ENCODE results near the gene ZFYVE28.

ZFYVE28 gene

DNA sequence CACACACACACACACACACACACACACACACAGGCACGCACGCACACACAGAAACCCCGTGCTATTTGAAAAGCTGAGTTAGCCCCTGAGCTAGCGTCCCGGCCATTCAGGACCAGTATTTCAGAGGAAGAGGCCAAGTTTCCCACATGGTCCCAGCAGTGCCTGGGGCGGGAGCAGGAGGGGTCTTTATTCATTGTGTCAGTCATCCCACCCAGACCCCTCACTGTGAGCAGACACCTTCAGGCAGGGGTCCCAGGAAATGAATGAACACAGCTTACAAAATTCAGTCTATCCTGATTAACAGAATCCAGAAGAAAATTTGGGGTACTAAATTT is 58.1 kb downstream of the ZFYVE28 start:
- TF ChIP-seq, protein P1, sequence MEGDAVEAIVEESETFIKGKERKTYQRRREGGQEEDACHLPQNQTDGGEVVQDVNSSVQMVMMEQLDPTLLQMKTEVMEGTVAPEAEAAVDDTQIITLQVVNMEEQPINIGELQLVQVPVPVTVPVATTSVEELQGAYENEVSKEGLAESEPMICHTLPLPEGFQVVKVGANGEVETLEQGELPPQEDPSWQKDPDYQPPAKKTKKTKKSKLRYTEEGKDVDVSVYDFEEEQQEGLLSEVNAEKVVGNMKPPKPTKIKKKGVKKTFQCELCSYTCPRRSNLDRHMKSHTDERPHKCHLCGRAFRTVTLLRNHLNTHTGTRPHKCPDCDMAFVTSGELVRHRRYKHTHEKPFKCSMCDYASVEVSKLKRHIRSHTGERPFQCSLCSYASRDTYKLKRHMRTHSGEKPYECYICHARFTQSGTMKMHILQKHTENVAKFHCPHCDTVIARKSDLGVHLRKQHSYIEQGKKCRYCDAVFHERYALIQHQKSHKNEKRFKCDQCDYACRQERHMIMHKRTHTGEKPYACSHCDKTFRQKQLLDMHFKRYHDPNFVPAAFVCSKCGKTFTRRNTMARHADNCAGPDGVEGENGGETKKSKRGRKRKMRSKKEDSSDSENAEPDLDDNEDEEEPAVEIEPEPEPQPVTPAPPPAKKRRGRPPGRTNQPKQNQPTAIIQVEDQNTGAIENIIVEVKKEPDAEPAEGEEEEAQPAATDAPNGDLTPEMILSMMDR (IDR thresholded peaks at IDR 0.05; ENCODE audit: insufficient read depth, low read length, missing control alignments): no peak
- no peak overlapping the region for H3K4me3 ChIP-seq (ENCODE audit: low read depth, low read length)
- CTCF ChIA-PET: interaction anchor here (1.2 to 1.3 kb wide), 2 partner anchors 10 to 14 kb away, joined by 3 read pairs; no protein-coding TSS in a partner anchor
- DNase-seq (ENCODE audit: low read depth, low spot score): no peak
- POLR2A ChIA-PET: no interaction called here

DNA sequence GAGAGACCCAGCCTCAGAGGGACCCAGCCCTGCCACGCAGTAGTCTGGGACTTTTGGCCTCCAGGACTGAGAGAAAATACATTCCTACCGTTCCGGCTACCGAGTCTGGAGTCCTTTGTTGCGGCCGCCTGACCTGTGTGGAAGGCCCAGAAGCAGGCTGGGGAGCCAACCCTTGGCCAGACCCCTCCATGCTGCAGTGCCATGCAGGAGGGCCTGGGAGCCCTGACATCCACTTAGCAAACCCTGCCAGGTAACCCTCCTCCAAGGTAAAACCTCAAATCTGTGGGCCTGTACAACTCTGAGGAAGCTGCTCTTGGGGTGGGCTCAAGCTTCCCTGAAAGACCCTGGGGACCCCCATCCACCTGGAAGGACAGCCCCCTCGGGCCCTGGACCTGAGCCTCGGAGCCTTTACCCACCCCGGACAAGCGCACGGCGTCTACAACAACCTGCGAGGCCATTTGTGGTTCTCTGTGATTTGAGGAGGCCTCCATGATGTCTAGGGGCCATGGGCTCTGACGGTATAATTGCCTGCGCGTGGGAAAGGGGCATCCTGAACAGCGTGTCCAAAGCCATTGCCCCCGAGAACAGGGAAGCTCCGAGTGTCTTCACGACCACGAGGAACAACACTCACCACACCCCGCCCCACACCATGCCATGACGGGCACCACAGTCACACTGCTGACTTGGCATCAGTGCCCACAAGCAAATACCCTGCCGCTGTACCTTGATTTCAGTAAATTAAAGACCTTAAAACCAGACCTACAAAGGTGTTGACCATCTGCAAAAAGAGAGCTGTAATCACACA is 58.7 kb downstream of the ZFYVE28 start:
- DNase-seq (ENCODE audit: low read depth, low spot score): no peak
- TF ChIP-seq, protein P1 (IDR thresholded peaks at IDR 0.05; ENCODE audit: insufficient read depth, low read length, missing control alignments): no peak
- ChIA-PET CTCF (interaction anchor here (1.2 to 1.3 kb wide), 2 partner anchors 9 to 15 kb away, joined by 3 read pairs; no protein-coding TSS in a partner anchor), POLR2A (no interaction called here)
- H3K4me3 ChIP-seq (ENCODE audit: low read depth, low read length): no peak overlapping the region

DNA sequence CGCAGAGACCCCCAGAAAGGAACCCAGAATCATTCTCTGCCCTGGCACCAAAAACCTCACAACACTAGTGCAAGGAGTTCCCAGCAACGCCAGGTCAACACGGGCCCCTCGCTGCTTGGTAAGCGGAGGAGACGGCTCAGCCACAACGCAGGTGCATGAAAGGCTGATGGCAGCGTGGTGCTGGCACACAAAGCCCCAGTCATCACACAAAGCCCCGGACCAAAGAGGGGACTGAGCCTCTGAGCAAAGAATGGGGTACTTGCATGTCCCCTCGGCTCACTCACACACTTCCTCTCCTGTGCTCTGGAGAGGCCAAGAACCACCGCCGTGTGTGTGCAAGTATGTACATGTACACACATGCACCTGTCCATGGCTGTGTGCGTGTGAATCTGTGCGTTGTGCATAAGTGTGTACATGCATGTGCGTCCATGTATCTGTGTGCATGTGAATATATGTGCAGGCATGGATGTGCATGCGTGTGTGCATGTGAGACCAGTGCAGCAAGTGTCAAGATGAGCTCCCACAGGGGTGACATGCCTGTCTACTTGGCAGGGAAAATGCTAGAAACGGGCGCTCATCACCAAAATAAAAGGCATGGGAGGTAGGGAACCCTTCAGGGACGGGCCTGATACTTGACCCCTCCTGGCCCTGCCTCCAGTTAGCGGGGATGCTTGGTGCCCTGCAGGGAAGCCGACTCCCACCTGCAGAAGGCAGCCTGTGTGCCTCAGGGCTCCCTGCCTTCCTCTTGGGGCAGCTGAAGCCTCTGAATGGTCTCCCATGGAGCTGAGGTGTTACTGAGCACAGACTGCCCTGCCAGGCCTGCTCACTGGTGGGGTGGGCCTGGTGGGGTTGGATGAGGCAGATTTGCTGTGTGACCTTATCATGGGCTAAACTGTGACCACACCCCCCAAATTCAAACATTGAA is 60.4 kb downstream of the ZFYVE28 start:
- CTCF ChIA-PET: no interaction called here
- no peak for DNase-seq (ENCODE audit: low read depth, low spot score)
- no peak overlapping the region for H3K4me3 ChIP-seq (ENCODE audit: low read depth, low read length)
- TF ChIP-seq, protein P1 (IDR thresholded peaks at IDR 0.05; ENCODE audit: insufficient read depth, low read length, missing control alignments): no peak
- POLR2A ChIA-PET: interaction anchor here (0.9 kb wide), 1 partner anchor 91 kb away, joined by 3 read pairs; no protein-coding TSS in a partner anchor

DNA sequence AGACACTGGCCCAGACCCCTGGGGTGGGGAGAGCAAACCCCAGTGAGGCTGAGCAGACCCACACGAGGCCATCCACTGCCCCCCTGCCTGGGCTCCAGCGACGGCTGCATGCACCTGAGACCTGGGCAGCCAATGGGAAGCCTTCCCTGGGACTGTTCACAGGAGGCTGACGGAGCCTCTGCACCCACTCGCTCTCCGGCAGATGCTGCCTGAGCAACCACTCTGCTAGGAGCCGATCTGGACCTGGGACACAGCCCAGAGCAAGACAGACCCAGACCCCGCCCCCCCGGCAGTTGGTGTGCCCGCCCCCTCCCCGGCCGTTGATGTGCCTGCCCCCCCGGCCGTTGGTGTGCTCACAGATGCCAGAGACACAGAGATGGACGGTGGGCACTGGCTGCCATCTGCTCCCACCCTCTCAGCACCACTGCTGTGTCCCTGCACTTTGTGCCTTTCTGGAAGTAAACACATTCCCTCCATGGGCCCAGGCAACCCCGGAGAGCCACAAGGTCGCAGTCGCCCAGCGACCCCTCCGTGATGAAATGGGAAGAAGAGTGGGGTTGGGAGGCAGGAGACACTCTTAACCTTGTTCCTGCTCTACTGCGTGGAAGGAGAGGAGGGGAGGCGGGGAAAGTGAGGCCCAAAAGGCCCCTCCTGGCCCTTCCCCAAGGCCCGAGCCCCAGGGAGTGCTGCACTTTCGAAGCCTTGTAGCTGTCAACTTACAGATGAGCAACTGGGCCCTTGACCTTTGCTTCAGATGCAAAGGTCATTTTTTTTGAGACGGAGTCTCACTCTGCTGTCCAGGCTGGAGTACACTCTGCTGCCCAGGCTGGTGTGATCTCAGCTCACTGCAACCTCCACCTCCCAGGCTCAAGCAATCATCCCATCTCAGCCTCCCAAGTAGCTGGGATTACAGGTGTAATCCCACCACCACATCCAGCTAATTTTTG is 62.0 kb downstream of the ZFYVE28 start:
- POLR2A ChIA-PET: no interaction called here

DNA sequence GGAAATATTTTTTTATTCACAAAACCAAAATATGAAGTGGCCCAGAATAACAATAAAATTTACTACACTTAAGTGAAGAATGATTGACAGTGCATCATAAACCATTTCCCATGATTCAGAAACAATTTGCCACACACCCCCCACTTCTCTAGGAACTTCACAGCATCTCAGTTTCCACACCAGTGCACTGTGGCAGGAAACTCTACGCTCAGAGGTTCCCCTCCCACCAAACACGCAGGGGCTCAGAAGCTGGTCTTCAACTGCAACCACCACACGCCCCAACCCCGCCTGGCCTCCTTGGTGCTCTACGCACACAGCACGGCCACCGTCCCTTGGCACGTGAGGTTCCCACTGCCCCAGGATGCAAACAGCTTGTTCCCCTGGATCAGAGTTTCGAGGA is 63.7 kb downstream of the ZFYVE28 start:
- H3K4me3 ChIP-seq (ENCODE audit: low read depth, low read length): no peak overlapping the region
- no peak for DNase-seq (ENCODE audit: low read depth, low spot score)
- ChIA-PET POLR2A (no interaction called here), CTCF (interaction anchor here (2.8 kb wide), 1 partner anchor 135 kb away, joined by 23 read pairs; no protein-coding TSS in a partner anchor)
- TF ChIP-seq, protein P1 (IDR thresholded peaks at IDR 0.05; ENCODE audit: insufficient read depth, low read length, missing control alignments): no peak

More for the DNA sequence above, 62.0 kb downstream of the ZFYVE28 start:
- CTCF ChIA-PET: interaction anchor here (1.1 kb wide), 1 partner anchor 11 kb away, joined by 3 read pairs; no protein-coding TSS in a partner anchor
- DNase-seq (ENCODE audit: low read depth, low spot score): no peak
- no peak overlapping the region for H3K4me3 ChIP-seq (ENCODE audit: low read depth, low read length)
- TF ChIP-seq, protein P1 (IDR thresholded peaks at IDR 0.05; ENCODE audit: insufficient read depth, low read length, missing control alignments): no peak
